ENCODE data around the gene PIAS1. TPM values are rescaled to one million over a fixed set of nuclear protein-coding genes. Genes with fewer than 3 reads are reported as not detected.

PIAS1 gene
- total RNA-seq, 2 experiments from 2014 or later: 44.1 to 59.0 TPM

DNA sequence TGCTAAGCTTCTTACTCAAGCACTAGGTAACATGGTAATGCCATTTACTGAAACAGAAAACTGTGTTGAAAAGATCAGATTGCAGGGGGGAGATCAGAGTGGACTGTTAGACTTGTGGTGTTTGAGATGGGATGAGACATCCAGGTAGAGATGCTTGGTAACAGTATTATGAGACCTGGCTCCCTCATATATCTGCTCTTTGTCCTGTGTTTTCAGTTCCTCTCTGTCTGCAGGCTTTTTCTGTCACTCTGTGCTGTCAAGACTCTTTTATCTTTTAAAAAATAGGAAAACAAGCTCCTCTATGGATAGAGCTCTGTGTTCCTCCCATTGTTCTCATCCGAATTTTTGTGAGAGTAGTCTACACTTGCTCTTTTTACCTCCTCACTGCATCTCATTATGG is 103.0 kb downstream of the PIAS1 start:
- Histone ChIP-seq H3K9me3 (ENCODE audit: low read length) (no peaks in the 10 kb centered on the region), H3K9me2 (ENCODE audit: insufficient read depth, low read length) (no peaks in the 10 kb centered on the region), H3K36me3 (ENCODE audit: insufficient read depth, low read length) (peaks cover 79% of the 10 kb centered on the region), H4K20me1 (ENCODE audit: insufficient read depth, low read length) (no peaks in the 10 kb centered on the region), H3K79me2 (ENCODE audit: insufficient read depth, low read depth, low read length) (no peaks in the 10 kb centered on the region; the same call in 1 of the 2 replicates), H3K4me3 (ENCODE audit: low read depth, low read length, poor library complexity, severe bottlenecking) (no peak overlapping the region), H3K4me2 (ENCODE audit: low read length) (no peak overlapping the region), H3K27ac (ENCODE audit: low read depth, low read length, poor library complexity, severe bottlenecking) (no peak overlapping the region), H2AFZ (ENCODE audit: low read length) (no peak overlapping the region), H3K4me1 (ENCODE audit: insufficient read depth, low read length, poor library complexity, severe bottlenecking) (peaks cover 8% of the 10 kb centered on the region)
- intact Hi-C loops (cut with micrococcal nuclease; ENCODE audit: unreplicated experiment): no loop called here
- BruUV-seq (replicated peaks): no TSS peak
- no peak for DNase-seq (ENCODE audit: low spot score)
- no peak for TF ChIP-seq EZH2phosphoT487 (IDR thresholded peaks at IDR 0.05; ENCODE audit: borderline replicate concordance, low read depth, low read length)
- TF ChIP-seq, protein P1, sequence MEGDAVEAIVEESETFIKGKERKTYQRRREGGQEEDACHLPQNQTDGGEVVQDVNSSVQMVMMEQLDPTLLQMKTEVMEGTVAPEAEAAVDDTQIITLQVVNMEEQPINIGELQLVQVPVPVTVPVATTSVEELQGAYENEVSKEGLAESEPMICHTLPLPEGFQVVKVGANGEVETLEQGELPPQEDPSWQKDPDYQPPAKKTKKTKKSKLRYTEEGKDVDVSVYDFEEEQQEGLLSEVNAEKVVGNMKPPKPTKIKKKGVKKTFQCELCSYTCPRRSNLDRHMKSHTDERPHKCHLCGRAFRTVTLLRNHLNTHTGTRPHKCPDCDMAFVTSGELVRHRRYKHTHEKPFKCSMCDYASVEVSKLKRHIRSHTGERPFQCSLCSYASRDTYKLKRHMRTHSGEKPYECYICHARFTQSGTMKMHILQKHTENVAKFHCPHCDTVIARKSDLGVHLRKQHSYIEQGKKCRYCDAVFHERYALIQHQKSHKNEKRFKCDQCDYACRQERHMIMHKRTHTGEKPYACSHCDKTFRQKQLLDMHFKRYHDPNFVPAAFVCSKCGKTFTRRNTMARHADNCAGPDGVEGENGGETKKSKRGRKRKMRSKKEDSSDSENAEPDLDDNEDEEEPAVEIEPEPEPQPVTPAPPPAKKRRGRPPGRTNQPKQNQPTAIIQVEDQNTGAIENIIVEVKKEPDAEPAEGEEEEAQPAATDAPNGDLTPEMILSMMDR (conservative IDR thresholded peaks at IDR 0.05; ENCODE audit: low read length): no peak
- CTCF ChIA-PET (ENCODE audit: unreplicated experiment): no interaction called here
- POLR2A ChIA-PET: interaction anchor here (1.4 kb wide), 2 partner anchors 11 to 26 kb away, joined by 3 to 4 read pairs; no protein-coding TSS in a partner anchor

DNA sequence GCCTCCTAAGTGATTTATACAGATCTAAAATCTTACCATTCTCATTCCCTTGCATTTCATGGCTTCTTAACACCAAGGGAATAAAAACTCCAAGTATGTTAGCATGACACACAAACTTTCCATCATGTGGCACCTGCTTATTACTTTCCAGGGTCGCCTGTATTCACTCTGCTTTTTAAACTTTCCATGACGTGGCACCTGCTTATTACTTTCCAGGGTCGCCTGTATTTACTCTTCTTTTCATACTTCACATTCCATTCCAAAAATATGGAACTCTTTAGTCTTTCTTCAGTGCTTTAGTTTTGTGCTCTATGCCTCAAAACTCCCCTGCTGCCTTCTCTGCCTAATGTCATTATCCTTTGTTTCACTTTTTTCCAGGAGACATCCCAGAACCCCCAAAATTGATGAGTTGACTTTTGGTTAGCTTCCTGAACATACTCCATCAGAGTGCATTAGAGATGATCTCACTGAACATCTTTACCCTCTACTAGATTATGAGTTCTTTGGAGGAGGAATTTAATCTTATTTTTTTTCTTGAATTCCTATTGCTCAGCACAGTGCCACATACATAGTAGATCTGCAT is 104.0 kb downstream of the PIAS1 start:
- H4K20me1 ChIP-seq (ENCODE audit: insufficient read depth, low read length): no peaks in the 10 kb centered on the region
- H3K4me2 ChIP-seq (ENCODE audit: low read length): no peak overlapping the region
- ChIA-PET CTCF (ENCODE audit: unreplicated experiment) (interaction anchor here (0.6 kb wide), 1 partner anchor 1981 kb away, joined by 3 read pairs; no protein-coding TSS in a partner anchor), POLR2A (interaction anchor here (0.5 to 1.4 kb wide), 5 partner anchors 8 to 248 kb away, joined by 3 to 4 read pairs (median 3); no protein-coding TSS in a partner anchor)
- H3K4me1 ChIP-seq (ENCODE audit: insufficient read depth, low read length, poor library complexity, severe bottlenecking): peaks cover 8% of the 10 kb centered on the region
- intact Hi-C loops (cut with micrococcal nuclease; ENCODE audit: unreplicated experiment): no loop called here
- peaks cover 80% of the 10 kb centered on the region for H3K36me3 ChIP-seq (ENCODE audit: insufficient read depth, low read length)
- H3K27ac ChIP-seq (ENCODE audit: low read depth, low read length, poor library complexity, severe bottlenecking): no peak overlapping the region
- H2AFZ ChIP-seq (ENCODE audit: low read length): no peak overlapping the region
- no peaks in the 10 kb centered on the region; the same call in 1 of the 2 replicates for H3K79me2 ChIP-seq (ENCODE audit: insufficient read depth, low read depth, low read length)
- DNase-seq (ENCODE audit: low spot score): no peak
- H3K4me3 ChIP-seq (ENCODE audit: low read depth, low read length, poor library complexity, severe bottlenecking): no peak overlapping the region
- BruUV-seq (replicated peaks): no TSS peak
- no peaks in the 10 kb centered on the region for H3K9me2 ChIP-seq (ENCODE audit: insufficient read depth, low read length)
- TF ChIP-seq, protein P1 (conservative IDR thresholded peaks at IDR 0.05; ENCODE audit: low read length): no peak
- no peak for TF ChIP-seq EZH2phosphoT487 (IDR thresholded peaks at IDR 0.05; ENCODE audit: borderline replicate concordance, low read depth, low read length)
- H3K9me3 ChIP-seq (ENCODE audit: low read length): no peaks in the 10 kb centered on the region

DNA sequence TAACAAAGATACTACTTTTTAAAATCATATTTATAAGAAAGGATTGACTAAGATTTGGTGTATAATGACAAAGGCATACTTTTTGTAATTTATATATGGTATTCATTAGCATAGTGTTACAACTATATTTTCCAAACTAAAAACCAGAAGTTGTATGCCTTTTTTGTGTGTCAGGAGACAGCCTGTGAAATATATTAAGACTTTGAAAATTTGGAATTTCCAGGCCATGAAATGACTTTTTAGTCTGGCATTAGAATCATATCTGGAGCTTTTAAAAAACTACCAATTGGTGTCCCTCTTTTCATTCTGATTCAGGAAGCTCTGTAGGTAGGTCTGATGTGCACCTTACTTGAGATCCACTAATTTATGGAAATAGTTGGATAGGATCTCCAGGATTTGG is 109.1 kb downstream of the PIAS1 start:
- POLR2A ChIA-PET: interaction anchor here (1.1 kb wide), 2 partner anchors 9 to 81 kb away, joined by 3 to 4 read pairs; no protein-coding TSS in a partner anchor
- no peak overlapping the region for H3K27ac ChIP-seq (ENCODE audit: low read depth, low read length, poor library complexity, severe bottlenecking)
- DNase-seq (ENCODE audit: low spot score): no peak
- intact Hi-C loops (cut with micrococcal nuclease; ENCODE audit: unreplicated experiment): no loop called here
- H3K9me3 ChIP-seq (ENCODE audit: low read length): no peaks in the 10 kb centered on the region; the same call in 1 of the 2 replicates
- H3K4me3 ChIP-seq (ENCODE audit: low read depth, low read length, poor library complexity, severe bottlenecking): no peak overlapping the region
- TF ChIP-seq EZH2phosphoT487 (IDR thresholded peaks at IDR 0.05; ENCODE audit: borderline replicate concordance, low read depth, low read length): no peak
- TF ChIP-seq, protein P1 (conservative IDR thresholded peaks at IDR 0.05; ENCODE audit: low read length): no peak
- no peak overlapping the region for H2AFZ ChIP-seq (ENCODE audit: low read length)
- no TSS peak for BruUV-seq (replicated peaks)
- H3K4me2 ChIP-seq (ENCODE audit: low read length): no peak overlapping the region
- CTCF ChIA-PET (ENCODE audit: unreplicated experiment): no interaction called here
- H3K36me3 ChIP-seq (ENCODE audit: insufficient read depth, low read length): peaks cover 78% of the 10 kb centered on the region
- no peaks in the 10 kb centered on the region for H3K9me2 ChIP-seq (ENCODE audit: insufficient read depth, low read length)
- H3K79me2 ChIP-seq (ENCODE audit: insufficient read depth, low read depth, low read length): no peaks in the 10 kb centered on the region
- H3K4me1 ChIP-seq (ENCODE audit: insufficient read depth, low read length, poor library complexity, severe bottlenecking): peaks cover 8% of the 10 kb centered on the region
- no peaks in the 10 kb centered on the region for H4K20me1 ChIP-seq (ENCODE audit: insufficient read depth, low read length)
